SK-N-MC (cell line): ENCODE results near the gene CNOT8.

ENCODE experiments used
- EZH2 ChIP-seq: fragments of 200-600 bp; sonication (generic); IDR thresholded peaks from one replicate; pipeline ENCODE4 v1.6.1; 2017; ENCODE audit warnings: antibody characterized with exemption
- POLR2AphosphoS5 ChIP-seq: IDR thresholded peaks from 2 replicates; pipeline ENCODE4 v1.6.1; 2012; ENCODE audit warnings: mild to moderate bottlenecking, low read depth, low read length, borderline replicate concordance

DNA sequence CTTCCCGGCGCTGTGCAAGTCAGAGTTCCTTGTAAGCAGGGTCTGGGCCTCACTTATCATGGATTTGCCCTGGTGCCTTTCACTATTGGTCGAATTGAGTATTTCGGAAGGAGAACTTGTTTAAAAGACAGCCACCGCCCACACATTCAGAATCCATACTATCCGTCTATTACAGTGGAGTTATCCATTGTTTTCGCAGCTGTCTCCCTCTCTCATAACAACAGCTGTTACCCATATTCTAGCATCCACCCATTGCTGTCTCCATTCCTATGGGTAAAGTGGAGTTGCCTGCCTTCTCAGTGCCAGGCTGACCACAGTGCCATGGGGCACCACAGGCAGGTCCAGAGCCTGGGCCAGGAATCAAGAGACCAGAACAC lies 28.2 kb upstream of the CNOT8 start:
- TF ChIP-seq POLR2AphosphoS5 (no peak), EZH2 (no peak)
